ENCODE results near the gene ANKRD10.

The ANKRD10 gene

GRCh38 chr13:110922506-110922905, 7.6 kb upstream of the ANKRD10 start:
- Histone ChIP-seq H3K4me3 (replicated peaks; ENCODE audit: insufficient read depth, low read length) (no peak overlapping the region), H3K27me3 (ENCODE audit: insufficient read depth, poor library complexity, severe bottlenecking) (peaks cover 19% of the 10 kb centered on the region), H3K27ac (replicated peaks) (no peak overlapping the region)
- DNase-seq (ENCODE audit: low read depth in 1 of 2, low spot score in 1 of 2): no peak
- TF ChIP-seq CTCF (IDR thresholded peaks at IDR 0.05; ENCODE audit: insufficient read depth, low read length) (no peak), POLR2AphosphoS5 (IDR thresholded peaks at IDR 0.05; ENCODE audit: low read depth) (no peak), SPI1 (IDR thresholded peaks at IDR 0.05; ENCODE audit: borderline replicate concordance, low read depth) (no peak), GABPA (IDR thresholded peaks at IDR 0.05; ENCODE audit: low read depth) (no peak), REST (IDR thresholded peaks at IDR 0.05; ENCODE audit: insufficient replicate concordance, low read depth) (no peak)

GRCh38 chr13:110921695-110922094, 6.8 kb upstream of the ANKRD10 start:
- no peak for DNase-seq (ENCODE audit: low read depth in 1 of 2, low spot score in 1 of 2)
- no peak overlapping the region for H3K4me3 ChIP-seq (replicated peaks; ENCODE audit: insufficient read depth, low read length)
- peaks cover 19% of the 10 kb centered on the region for H3K27me3 ChIP-seq (ENCODE audit: insufficient read depth, poor library complexity, severe bottlenecking)
- no peak for TF ChIP-seq POLR2AphosphoS5 (IDR thresholded peaks at IDR 0.05; ENCODE audit: low read depth)
- no peak for TF ChIP-seq GABPA (IDR thresholded peaks at IDR 0.05; ENCODE audit: low read depth)
- TF ChIP-seq SPI1 (IDR thresholded peaks at IDR 0.05; ENCODE audit: borderline replicate concordance, low read depth): no peak
- no peak for TF ChIP-seq CTCF (IDR thresholded peaks at IDR 0.05; ENCODE audit: insufficient read depth, low read length)
- TF ChIP-seq REST (IDR thresholded peaks at IDR 0.05; ENCODE audit: insufficient replicate concordance, low read depth): no peak
- no peak overlapping the region for H3K27ac ChIP-seq (replicated peaks)

- H3K4me3 ChIP-seq (replicated peaks; ENCODE audit: insufficient read depth, low read length): no peak overlapping the region
- peaks cover 19% of the 10 kb centered on the region for H3K27me3 ChIP-seq (ENCODE audit: insufficient read depth, poor library complexity, severe bottlenecking)
- no peak overlapping the region for H3K27ac ChIP-seq (replicated peaks)
- no peak for TF ChIP-seq POLR2AphosphoS5 (IDR thresholded peaks at IDR 0.05; ENCODE audit: low read depth)
- no peak for TF ChIP-seq SPI1 (IDR thresholded peaks at IDR 0.05; ENCODE audit: borderline replicate concordance, low read depth)
- no peak for TF ChIP-seq GABPA (IDR thresholded peaks at IDR 0.05; ENCODE audit: low read depth)
- no peak for TF ChIP-seq CTCF (IDR thresholded peaks at IDR 0.05; ENCODE audit: insufficient read depth, low read length)
- TF ChIP-seq REST (IDR thresholded peaks at IDR 0.05; ENCODE audit: insufficient replicate concordance, low read depth): no peak
- no peak for DNase-seq (ENCODE audit: low read depth in 1 of 2, low spot score in 1 of 2)
Observed at GRCh38 chr13:110921209-110921608, 6.3 kb upstream of the ANKRD10 start.

Data from HL-60 (cell line).